HFFc6 (cell line): ENCODE results near the gene ZDHHC5. TPM values are rescaled to one million over a fixed set of nuclear protein-coding genes. Genes with fewer than 3 reads are reported as not detected.

ENCODE experiments used
- DNase-seq: peaks from one replicate; pipeline ENCODE4 v3.0.0-alpha.2; 2018
- H3K27ac Mint-ChIP-seq: 2 replicates; pipeline ENCODE4 v1.8.0; 2020; ENCODE audit warnings: mild to moderate bottlenecking, mixed read lengths
- H3K27me3 Mint-ChIP-seq: 2 replicates; pipeline ENCODE4 v1.8.0; 2021; ENCODE audit warnings: mild to moderate bottlenecking, moderate library complexity, mixed read lengths; ENCODE audit not compliant: insufficient read depth
- H3K36me3 Mint-ChIP-seq: 2 replicates; pipeline ENCODE4 v1.8.0; 2021; ENCODE audit warnings: low read depth, mixed read lengths
- H3K4me1 Mint-ChIP-seq: 2 replicates; pipeline ENCODE4 v1.8.0; 2020; ENCODE audit warnings: low read depth, mixed read lengths
- H3K4me3 Mint-ChIP-seq: 2 replicates; pipeline ENCODE4 v1.8.0; 2020; ENCODE audit warnings: mild to moderate bottlenecking, moderate library complexity, mixed read lengths
- H3K9me3 Mint-ChIP-seq: 2 replicates; pipeline ENCODE4 v1.8.0; 2020; ENCODE audit warnings: mild to moderate bottlenecking, mixed read lengths
- long read RNA-seq: library from polyadenylated mRNA; unstranded; transcript quantifications from one replicate; pipeline ENCODE4 v2.0.0, GENCODE V29; 2019
- total RNA-seq, 6 experiments: library from RNA; stranded (reverse); fragmentation: NEBNext Ultra II Directional; extraction: Animal tissue kit (Norgen Biotek cat#: 25700); gene quantifications; 2 replicates in 1 of 6; 3 replicates in 5 of 6; pipeline ENCODE4 v1.2.3, GENCODE V29; 2021
- TF ChIP-seq, protein P1 (sequence below): fragments of 200-600 bp; sonication (generic); IDR thresholded peaks from 2 replicates; pipeline ENCODE4 v1.5.0; 2021; ENCODE audit warnings: antibody characterized with exemption, mild to moderate bottlenecking

Gene ZDHHC5, protein sequence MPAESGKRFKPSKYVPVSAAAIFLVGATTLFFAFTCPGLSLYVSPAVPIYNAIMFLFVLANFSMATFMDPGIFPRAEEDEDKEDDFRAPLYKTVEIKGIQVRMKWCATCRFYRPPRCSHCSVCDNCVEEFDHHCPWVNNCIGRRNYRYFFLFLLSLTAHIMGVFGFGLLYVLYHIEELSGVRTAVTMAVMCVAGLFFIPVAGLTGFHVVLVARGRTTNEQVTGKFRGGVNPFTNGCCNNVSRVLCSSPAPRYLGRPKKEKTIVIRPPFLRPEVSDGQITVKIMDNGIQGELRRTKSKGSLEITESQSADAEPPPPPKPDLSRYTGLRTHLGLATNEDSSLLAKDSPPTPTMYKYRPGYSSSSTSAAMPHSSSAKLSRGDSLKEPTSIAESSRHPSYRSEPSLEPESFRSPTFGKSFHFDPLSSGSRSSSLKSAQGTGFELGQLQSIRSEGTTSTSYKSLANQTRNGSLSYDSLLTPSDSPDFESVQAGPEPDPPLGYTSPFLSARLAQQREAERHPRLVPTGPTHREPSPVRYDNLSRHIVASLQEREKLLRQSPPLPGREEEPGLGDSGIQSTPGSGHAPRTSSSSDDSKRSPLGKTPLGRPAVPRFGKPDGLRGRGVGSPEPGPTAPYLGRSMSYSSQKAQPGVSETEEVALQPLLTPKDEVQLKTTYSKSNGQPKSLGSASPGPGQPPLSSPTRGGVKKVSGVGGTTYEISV
- 10 to 100 TPM; 67.5 to 82.1 (median 74.1) TPM for total RNA-seq
- long read RNA-seq, full-length matches to known transcripts = 16 of 30 reads
- long read RNA-seq, partial matches to known transcripts = 14 of 30 reads
- long read RNA-seq, other reads (novel, unspliced or antisense) = 0 of 30 reads

GRCh38 chr11:57667736-57668433, at the start of gene ZDHHC5:
TSS of gene ZDHHC5 (plus strand) at chr11:57668114. CDS start at chr11:57673091, 4,977 bp downstream.
- peak; percentile 99 for DNase-seq
- no peaks in the 10 kb centered on the region for H3K9me3 Mint-ChIP-seq
- H3K27ac Mint-ChIP-seq = peak within 1 kb of the TSS; percentile 100
- TF ChIP-seq, protein P1, sequence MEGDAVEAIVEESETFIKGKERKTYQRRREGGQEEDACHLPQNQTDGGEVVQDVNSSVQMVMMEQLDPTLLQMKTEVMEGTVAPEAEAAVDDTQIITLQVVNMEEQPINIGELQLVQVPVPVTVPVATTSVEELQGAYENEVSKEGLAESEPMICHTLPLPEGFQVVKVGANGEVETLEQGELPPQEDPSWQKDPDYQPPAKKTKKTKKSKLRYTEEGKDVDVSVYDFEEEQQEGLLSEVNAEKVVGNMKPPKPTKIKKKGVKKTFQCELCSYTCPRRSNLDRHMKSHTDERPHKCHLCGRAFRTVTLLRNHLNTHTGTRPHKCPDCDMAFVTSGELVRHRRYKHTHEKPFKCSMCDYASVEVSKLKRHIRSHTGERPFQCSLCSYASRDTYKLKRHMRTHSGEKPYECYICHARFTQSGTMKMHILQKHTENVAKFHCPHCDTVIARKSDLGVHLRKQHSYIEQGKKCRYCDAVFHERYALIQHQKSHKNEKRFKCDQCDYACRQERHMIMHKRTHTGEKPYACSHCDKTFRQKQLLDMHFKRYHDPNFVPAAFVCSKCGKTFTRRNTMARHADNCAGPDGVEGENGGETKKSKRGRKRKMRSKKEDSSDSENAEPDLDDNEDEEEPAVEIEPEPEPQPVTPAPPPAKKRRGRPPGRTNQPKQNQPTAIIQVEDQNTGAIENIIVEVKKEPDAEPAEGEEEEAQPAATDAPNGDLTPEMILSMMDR = peak; percentile 81
- H3K27me3 Mint-ChIP-seq = peaks cover 3% of the 10 kb centered on the region
- peaks cover 10% of the 10 kb centered on the region for H3K36me3 Mint-ChIP-seq
- peak within 1 kb of the TSS; percentile 90 for H3K4me3 Mint-ChIP-seq
- peaks cover 29% of the 10 kb centered on the region for H3K4me1 Mint-ChIP-seq

DNA sequence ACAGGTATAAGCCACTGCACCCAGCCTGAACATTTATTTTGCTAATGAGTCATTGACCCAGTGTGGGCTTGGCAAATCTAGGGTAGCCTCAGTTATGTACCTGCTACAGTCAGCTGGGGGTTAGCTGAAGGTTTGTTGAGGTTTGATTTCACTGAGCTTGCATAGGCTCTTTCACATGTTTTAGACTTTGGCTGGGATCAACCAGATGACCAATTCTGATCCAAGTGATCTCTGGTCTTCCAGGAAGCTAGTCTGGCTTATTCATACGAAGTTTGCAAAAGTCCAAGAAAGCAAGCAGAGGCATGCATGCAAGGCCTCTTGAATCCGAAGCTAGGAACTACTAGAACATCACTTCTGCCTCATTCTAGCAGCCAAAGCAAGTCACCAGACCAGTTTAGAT, 49.5 kb upstream of the ZDHHC5 start:
- Mint-ChIP-seq H3K27ac (no peak overlapping the region), H3K9me3 (peaks cover 5% of the 10 kb centered on the region; the same call in 1 of the 2 replicates), H3K36me3 (no peaks in the 10 kb centered on the region), H3K4me3 (no peak overlapping the region), H3K27me3 (peaks cover 25% of the 10 kb centered on the region), H3K4me1 (no peaks in the 10 kb centered on the region)
- DNase-seq = no peak
- TF ChIP-seq, protein P1 = no peak

DNA sequence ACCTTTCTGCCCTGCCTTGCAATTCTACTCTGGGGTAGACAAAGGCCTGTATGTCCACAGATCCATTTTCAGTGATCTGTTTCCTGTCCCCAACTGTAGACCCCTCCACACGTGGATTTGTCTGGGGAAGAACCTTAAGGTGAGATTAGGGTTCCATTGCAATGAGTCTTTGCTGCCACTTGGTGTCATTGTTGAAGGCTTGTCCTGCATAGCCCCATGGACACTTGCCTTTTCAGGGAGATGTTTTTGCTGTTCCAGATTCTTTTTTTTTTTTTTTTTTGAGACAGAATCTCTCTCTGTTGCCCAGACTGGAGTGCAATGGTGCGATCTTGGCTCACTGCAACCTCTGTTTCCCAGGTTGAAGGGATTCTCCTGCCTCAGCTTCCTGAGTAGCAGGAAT, 48.6 kb upstream of the ZDHHC5 start:
- peaks cover 5% of the 10 kb centered on the region; the same call in 1 of the 2 replicates for H3K9me3 Mint-ChIP-seq
- TF ChIP-seq, protein P1 = no peak
- H3K27ac Mint-ChIP-seq = no peak overlapping the region
- no peaks in the 10 kb centered on the region for H3K4me1 Mint-ChIP-seq
- H3K4me3 Mint-ChIP-seq = no peak overlapping the region
- H3K36me3 Mint-ChIP-seq = no peaks in the 10 kb centered on the region
- DNase-seq = no peak
- peaks cover 25% of the 10 kb centered on the region for H3K27me3 Mint-ChIP-seq

GRCh38 chr11:57620467-57620866, 47.4 kb upstream of the ZDHHC5 start:
- DNase-seq = no peak
- no peaks in the 10 kb centered on the region for H3K36me3 Mint-ChIP-seq
- H3K9me3 Mint-ChIP-seq = peaks cover 5% of the 10 kb centered on the region; the same call in 1 of the 2 replicates
- H3K4me3 Mint-ChIP-seq = no peak overlapping the region
- TF ChIP-seq, protein P1 = no peak
- H3K4me1 Mint-ChIP-seq = no peaks in the 10 kb centered on the region
- H3K27me3 Mint-ChIP-seq = peaks cover 21% of the 10 kb centered on the region
- no peak overlapping the region for H3K27ac Mint-ChIP-seq

DNA sequence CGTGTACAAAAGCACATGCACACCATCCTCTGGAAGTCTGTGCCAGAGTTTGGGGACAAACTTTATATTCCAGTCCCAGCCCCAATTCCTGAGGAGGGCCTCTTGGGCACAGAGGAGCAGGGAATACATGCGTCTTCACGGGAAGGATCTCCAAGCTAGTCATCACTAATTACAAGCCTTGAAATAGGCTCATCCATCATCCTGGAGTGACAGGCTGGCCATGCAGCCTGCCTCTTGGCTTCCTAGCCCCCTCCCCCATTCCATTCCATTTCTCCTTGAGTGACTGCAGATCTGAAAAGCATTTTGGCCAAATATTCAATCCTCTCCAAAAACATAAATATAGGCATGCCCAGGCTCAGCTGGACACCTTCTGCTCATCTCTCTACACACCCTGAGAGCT, 45.7 kb upstream of the ZDHHC5 start:
- no peak overlapping the region; the same call in 1 of the 2 replicates for H3K27ac Mint-ChIP-seq
- no peaks in the 10 kb centered on the region for H3K36me3 Mint-ChIP-seq
- TF ChIP-seq, protein P1 = no peak
- peaks cover 5% of the 10 kb centered on the region; the same call in 1 of the 2 replicates for H3K9me3 Mint-ChIP-seq
- no peak for DNase-seq
- H3K4me1 Mint-ChIP-seq = no peaks in the 10 kb centered on the region
- H3K4me3 Mint-ChIP-seq = no peak overlapping the region; the same call in 1 of the 2 replicates
- peaks cover 10% of the 10 kb centered on the region for H3K27me3 Mint-ChIP-seq
